HG02973 (cell line): ENCODE data around the gene PLXND1.
"Not testable (repeated sequence)": the region's sequence is repeated elsewhere in the genome, so short reads cannot be mapped to it uniquely, and the experiment has no call there.

Experiments used
- ATAC-seq: cut with Tn5 transposase; IDR thresholded peaks from one replicate; pipeline ENCODE4 v1.9.1; 2021; ENCODE audit warnings: moderate library complexity; ENCODE audit not compliant: unreplicated experiment

Gene PLXND1

GRCh38 chr3:129606636-129607390, at the start of gene PLXND1:
Gene PLXND1, minus strand, starts transcription at chr3:129606676. Its CDS starts 37 bp downstream, at chr3:129606639.
- ATAC-seq: no peak

GRCh38 chr3:129655291-129655700, 48.8 kb upstream of the PLXND1 start:
- no peak for ATAC-seq

GRCh38 chr3:129654131-129654530, 47.7 kb upstream of the PLXND1 start:
- ATAC-seq: no peak

DNA sequence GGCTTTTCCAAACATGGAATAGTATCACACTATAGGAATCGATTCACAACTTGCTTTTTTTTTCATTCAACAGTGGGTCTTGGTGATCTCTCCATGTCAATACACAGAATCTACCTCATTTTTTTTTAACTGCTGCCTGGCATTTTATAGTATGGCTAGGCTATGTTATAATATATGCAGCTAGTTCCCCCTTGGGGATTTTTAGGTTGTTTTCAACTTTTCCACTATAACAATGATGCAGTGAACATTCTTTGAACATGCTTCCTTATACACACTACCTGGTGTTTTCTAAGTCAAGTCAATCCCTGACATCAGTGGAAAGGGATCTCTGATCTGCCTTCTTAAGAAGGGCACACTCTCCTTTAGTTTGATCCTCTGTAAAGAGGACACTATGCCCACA, 46.5 kb upstream of the PLXND1 start:
- no peak for ATAC-seq

GRCh38 chr3:129651435-129652202, 45.1 kb upstream of the PLXND1 start:
- ATAC-seq: no peak

DNA sequence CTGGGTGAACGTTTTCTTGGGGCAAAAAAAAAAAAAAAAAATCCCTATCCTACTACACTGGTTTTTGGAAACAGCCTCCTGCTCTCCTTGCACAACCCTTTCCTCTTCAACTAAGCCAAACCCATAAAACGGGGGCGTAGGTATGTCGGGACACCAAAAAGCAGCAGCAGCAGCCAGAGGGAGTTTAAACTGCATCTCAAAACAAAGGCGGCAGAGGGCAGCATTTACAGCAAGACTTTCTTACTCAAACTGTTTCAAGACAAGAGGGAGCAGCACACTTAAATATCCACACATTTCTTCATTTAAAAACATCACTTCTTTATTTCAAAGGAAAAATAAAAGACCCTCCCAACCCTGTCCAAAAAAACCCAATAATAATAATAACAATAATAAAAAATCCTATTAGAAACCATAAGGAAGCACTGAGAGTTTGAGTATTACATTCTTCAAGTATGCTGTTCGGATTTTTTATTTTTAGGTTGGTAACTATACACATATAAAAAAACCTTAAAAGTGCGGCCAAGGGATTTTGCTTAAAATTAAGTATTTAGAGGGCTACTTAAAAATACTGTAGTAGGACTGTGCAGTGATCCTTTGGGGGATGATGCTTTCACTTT, 43.9 kb upstream of the PLXND1 start:
- ATAC-seq: no peak

- ATAC-seq: no peak
Observed at GRCh38 chr3:129648391-129648790, 41.9 kb upstream of the PLXND1 start.

GRCh38 chr3:129645286-129645685, 38.8 kb upstream of the PLXND1 start:
- no peak for ATAC-seq

DNA sequence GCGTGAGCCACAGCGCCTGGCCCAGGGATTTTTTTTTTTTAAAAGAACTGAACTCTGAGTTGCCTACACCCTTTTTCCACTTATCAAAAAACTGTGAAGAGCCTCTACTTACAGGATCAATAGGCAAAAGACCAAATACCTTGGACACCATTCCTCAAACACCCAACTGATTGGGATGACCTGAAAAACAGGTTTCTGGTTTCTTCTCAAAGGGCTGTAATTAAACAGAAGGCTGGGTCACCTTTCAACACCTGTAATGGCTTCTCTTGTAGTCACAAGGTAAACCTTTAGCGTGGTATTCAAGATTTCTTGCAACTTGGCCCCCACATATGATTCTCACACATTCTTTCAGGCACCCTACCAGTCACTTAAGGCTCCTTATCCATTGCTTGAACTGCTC, 38.4 kb upstream of the PLXND1 start:
- no peak for ATAC-seq

DNA sequence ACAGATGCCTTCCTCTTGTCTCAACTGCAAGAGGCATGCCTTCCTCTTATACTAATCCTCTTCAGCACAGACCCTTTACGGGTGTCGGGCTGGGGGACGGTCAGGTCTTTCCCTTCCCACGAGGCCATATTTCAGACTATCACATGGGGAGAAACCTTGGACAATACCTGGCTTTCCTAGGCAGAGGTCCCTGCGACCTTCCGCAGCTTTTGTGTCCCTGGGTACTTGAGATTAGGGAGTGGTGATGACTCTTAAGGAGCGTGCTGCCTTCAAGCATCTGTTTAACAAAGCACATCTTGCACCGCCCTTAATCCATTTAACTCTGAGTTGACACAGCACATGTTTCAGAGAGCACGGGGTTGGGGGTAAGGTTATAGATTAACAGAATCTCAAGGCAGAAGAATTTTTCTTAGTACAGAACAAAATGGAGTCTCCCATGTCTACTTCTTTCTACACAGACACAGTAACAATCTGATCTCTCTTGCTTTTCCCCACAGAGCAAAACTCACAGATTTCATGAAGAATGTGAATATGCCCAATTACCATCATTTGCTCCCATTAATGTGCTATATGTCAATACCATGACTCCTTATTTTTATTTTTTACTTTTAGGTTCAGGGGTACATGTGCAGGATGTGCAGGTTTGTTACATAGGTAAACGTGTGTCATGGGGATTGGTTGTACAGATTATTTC, 35.2 kb upstream of the PLXND1 start:
- not testable (repeated sequence) for ATAC-seq

GRCh38 chr3:129640985-129641384, 34.5 kb upstream of the PLXND1 start:
- ATAC-seq: not testable (repeated sequence)

- no peak for ATAC-seq
Observed at GRCh38 chr3:129638481-129638880, 32.0 kb upstream of the PLXND1 start.

- no peak for ATAC-seq
Observed at GRCh38 chr3:129636082-129636481, 29.6 kb upstream of the PLXND1 start.

DNA sequence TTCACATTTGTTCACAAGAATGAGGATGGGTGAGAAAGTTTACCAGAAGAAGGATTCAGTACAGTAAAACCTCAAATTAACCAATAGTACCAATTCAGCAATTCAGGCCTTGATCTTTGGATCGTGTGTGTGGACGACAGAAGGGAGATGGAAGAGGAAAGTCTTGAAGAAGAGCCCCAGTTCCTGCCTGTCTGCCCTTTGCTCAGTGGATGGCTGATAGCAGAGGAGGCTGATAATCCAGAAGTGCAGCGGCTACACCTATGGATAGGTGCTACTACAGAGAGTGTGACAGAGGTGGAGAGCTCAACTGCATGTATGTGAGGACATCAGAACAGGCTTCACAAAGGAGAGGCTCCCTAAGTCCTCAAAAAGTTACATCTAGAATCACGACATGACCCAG, 29.2 kb upstream of the PLXND1 start:
- ATAC-seq: no peak

- no peak for ATAC-seq
Observed at GRCh38 chr3:129633751-129634481, 27.4 kb upstream of the PLXND1 start.

DNA sequence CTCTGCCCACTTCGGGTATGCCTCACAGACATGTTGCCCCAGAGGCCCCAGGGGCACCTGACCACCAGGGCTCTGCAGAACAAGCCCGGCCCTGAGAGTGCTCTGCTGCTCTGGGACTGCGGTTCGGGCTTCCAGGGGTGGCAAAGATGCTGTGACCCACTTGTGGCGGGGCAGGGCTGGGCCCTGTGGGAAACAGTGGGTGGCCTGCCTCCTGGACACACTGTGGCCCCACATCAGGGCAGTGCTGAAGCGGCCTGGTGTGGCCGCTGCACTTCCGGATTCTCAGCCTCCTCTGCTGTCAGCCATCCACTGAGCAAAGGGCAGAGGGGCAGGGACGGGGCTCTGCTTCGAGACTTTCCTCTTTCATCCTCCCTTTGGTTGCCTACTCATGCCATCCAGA, 26.5 kb upstream of the PLXND1 start:
- ATAC-seq: no peak

- no peak for ATAC-seq
Observed at GRCh38 chr3:129632556-129632955, 26.1 kb upstream of the PLXND1 start.

DNA sequence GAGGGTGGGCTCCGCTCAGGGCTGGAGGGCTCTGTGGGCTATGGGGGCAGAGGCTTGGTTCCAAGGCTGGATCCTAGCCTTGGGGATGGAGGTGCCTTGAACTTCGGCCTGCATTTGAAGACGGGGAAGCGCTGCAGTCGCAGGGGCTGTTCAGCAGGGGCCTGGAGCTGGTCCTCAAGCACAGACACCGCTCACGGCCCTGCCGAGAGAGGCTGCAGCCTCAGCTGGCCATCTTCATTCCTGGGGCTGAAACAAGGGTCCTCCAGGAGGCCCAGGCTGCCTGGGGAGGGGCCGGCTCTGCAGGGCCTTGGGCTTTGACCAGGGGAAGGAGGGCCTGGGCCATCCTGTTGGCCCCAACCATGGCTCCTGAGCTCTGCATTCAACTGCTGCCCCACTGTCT, 25.6 kb upstream of the PLXND1 start:
- no peak for ATAC-seq

DNA sequence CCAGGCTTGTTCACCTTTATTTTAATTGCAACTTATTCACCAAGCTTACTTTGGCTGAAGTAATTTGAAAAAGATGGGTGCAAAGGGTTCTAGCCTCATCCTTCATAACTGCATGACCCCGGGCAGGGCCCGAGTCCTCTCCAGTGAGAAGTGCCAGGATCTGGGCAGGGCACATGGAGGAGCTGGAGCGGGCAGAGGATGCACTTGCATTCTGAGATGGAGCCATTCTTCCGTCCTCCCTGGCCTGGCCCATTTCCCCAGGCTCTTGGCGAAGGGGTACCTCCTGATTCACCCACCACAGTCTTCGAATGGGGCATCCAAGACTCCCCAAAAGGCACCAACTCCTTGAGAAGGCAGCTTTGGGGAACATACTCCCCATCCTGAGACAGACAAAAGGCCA, 22.5 kb upstream of the PLXND1 start:
- ATAC-seq: no peak

DNA sequence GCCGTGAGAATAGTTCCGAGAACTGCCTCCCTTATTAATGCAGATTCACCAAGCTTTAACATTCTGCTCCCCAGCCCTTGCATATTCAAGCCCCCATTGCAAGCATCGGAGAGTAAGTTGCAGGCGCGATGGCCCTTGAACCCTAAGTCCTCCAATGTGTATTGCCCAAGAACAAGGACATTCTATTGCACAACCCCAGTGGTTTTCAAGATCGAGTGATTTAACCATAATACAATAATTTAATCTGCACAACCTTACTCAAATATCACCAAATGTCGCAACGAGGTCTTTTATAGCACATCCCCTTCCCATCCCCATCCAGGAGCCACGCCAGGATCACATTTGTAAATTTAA, 21.7 kb upstream of the PLXND1 start:
- no peak for ATAC-seq
